K562 (cell line): ENCODE data around the gene RNU6-9. TPM values are rescaled to one million over a fixed set of nuclear protein-coding genes. Genes with fewer than 3 reads are reported as not detected.
A peak's percentile ranks its signal among the peaks of the same experiment; 100 is the strongest.

Experiments used
- CBX8 ChIP-seq: fragments of 200-600 bp; sonication (generic); IDR thresholded peaks from 2 replicates; pipeline ENCODE4 v1.6.1; 2012; ENCODE audit warnings: borderline replicate concordance, mixed run types, low read depth, mild to moderate bottlenecking, moderate library complexity, mixed read lengths, low read length, control low read depth, inconsistent platforms; ENCODE audit not compliant: poor library complexity, severe bottlenecking; ENCODE audit errors: extremely low read depth
- DACH1 ChIP-seq: fragments of 450-650 bp; IDR thresholded peaks from 2 replicates; pipeline ENCODE4 v1.6.1; 2018; ENCODE audit not compliant: partially characterized antibody
- EGR1 ChIP-seq: fragments of 450-650 bp; conservative IDR thresholded peaks from 2 replicates; pipeline ENCODE4 v1.6.1; 2017; ENCODE audit warnings: mild to moderate bottlenecking
- GABPA ChIP-seq: fragments of 200-800 bp; sonication (Bioruptor generic); conservative IDR thresholded peaks from 2 replicates; pipeline ENCODE4 v1.6.1; 2016; ENCODE audit warnings: low read depth, missing genetic modification characterization, missing compliant biosample characterization
- HEY1 ChIP-seq: fragments of 250-450 bp; sonication (Bioruptor Pico); IDR thresholded peaks from 2 replicates; pipeline ENCODE4 v1.5.0; 2020; ENCODE audit warnings: mild to moderate bottlenecking, moderate library complexity, borderline replicate concordance
- MTA3 ChIP-seq: fragments of 450-650 bp; formaldehyde crosslinking; IDR thresholded peaks from 2 replicates; pipeline ENCODE4 v1.6.1; 2017; ENCODE audit warnings: mild to moderate bottlenecking, borderline replicate concordance
- RBM25 ChIP-seq: fragments of 200-400 bp; formaldehyde crosslinking; IDR thresholded peaks from 2 replicates; pipeline ENCODE4 v1.6.1; 2018; ENCODE audit warnings: low read length, low read depth, moderate library complexity; ENCODE audit not compliant: severe bottlenecking
- ZNF143 ChIP-seq: sonication (generic); formaldehyde crosslinking; IDR thresholded peaks from 2 replicates; pipeline ENCODE4 v1.9.0; 2022; ENCODE audit warnings: mild to moderate bottlenecking, missing genetic modification reagents
- polyA plus RNA-seq, 8 experiments: library from polyadenylated mRNA; depleted of rRNA in 4 of 8; stranded (reverse) in 5 of 8; unstranded in 3 of 8; fragments of >200 nt; fragmentation: Nextera tagmentation in 2 of 8; fragmentation: Illumina TruSeq in 1 of 8; extraction: Ambion mirVana in 2 of 8; extraction: Trizol in 1 of 8; gene quantifications; 2 replicates each; pipeline versions ENCODE4 v1.2.1 to v1.2.3, GENCODE V29; 2011 to 2014; ENCODE audit warnings: inconsistent platforms in 1 of 8, missing spikeins in 1 of 8
- total RNA-seq, 7 experiments: library from RNA; depleted of rRNA in 6 of 7; stranded (reverse); fragments of >200 nt in 6 of 7; fragmentation: Illumina TruSeq in 2 of 7; extraction: Trizol in 2 of 7; gene quantifications; 2 replicates each; pipeline versions ENCODE4 v1.2.1 to v1.2.3, GENCODE V29; 2011 to 2021; ENCODE audit warnings: low replicate concordance in 1 of 7
- TF ChIP-seq, protein P1 (sequence below): sonication (generic); formaldehyde crosslinking; IDR thresholded peaks from 2 replicates; pipeline ENCODE4 v1.9.0; 2022; ENCODE audit warnings: mild to moderate bottlenecking, missing genetic modification reagents
- TF ChIP-seq, protein P2 (sequence below): fragments of 150-350 bp; conservative IDR thresholded peaks from 2 replicates; pipeline ENCODE4 v1.6.1; 2014; ENCODE audit warnings: low read length
- TF ChIP-seq, protein P3 (sequence below): fragments of 150-350 bp; IDR thresholded peaks from 2 replicates; pipeline ENCODE4 v1.6.1; 2014; ENCODE audit warnings: low read depth, mild to moderate bottlenecking, low read length, borderline replicate concordance
- TF ChIP-seq, protein P4 (sequence below): fragments of 250-450 bp; sonication (Bioruptor Pico); IDR thresholded peaks from 2 replicates; pipeline ENCODE4 v1.4.0; 2020; ENCODE audit warnings: mild to moderate bottlenecking
- TF ChIP-seq, protein P5 (sequence below): sonication (generic); formaldehyde crosslinking; IDR thresholded peaks from 2 replicates; pipeline ENCODE4 v1.8.0; 2022; ENCODE audit warnings: missing genetic modification reagents, mild to moderate bottlenecking, moderate library complexity, borderline replicate concordance

The RNU6-9 gene
- total and polyA plus RNA-seq, 9 of the 15 experiments (the other 6 are each of a cell fraction or from before 2014, with no cell fraction given), result not detected

DNA sequence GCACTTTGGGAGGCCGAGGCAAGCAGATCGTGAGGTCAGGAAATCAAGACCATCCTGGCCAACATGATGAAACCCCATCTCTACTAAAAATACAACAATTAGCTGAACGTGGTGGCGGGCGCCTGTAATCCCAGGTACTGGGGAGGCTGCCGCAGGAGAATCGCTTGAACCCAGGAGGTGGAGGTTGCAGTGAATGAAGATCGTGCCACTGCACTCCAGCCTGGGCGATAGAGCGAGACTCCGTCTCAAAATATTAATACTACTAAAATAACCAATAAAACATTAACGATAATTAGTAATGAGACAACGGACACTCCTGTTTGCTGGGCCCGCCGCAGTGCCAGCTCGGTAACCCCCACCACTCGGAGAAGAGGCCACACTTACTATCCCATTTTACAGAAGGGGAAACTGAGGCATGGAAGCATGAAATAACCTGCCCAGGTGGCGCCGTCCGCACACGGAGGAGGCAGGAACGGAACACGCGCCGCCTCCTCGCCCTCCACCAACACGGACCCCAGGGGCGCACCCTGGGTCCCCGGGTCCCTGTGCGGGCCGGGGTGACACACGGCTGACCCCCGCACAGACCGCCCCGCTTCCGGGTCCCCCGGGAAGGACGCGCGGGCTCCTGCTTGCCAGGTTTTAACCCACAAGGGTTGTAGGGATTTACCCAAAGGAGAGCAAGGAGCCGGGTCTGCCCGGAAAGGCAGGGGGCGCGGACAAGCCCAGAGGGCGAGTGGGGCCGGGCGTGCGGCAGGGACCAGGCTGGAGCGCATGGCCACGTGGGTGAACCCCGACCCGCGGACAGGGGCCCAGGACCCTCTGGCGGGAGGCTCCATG is 18.1 kb downstream of the RNU6-9 start (continued):
- TF ChIP-seq, protein P1, sequence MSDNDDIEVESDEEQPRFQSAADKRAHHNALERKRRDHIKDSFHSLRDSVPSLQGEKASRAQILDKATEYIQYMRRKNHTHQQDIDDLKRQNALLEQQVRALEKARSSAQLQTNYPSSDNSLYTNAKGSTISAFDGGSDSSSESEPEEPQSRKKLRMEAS (CRISPR knock-in tag), result peak; percentile 78
- no peak for TF ChIP-seq CBX8
- TF ChIP-seq HEY1 (CRISPR knock-in tag), result no peak
- no peak for TF ChIP-seq ZNF143 (CRISPR knock-in tag)
- TF ChIP-seq, protein P2, sequence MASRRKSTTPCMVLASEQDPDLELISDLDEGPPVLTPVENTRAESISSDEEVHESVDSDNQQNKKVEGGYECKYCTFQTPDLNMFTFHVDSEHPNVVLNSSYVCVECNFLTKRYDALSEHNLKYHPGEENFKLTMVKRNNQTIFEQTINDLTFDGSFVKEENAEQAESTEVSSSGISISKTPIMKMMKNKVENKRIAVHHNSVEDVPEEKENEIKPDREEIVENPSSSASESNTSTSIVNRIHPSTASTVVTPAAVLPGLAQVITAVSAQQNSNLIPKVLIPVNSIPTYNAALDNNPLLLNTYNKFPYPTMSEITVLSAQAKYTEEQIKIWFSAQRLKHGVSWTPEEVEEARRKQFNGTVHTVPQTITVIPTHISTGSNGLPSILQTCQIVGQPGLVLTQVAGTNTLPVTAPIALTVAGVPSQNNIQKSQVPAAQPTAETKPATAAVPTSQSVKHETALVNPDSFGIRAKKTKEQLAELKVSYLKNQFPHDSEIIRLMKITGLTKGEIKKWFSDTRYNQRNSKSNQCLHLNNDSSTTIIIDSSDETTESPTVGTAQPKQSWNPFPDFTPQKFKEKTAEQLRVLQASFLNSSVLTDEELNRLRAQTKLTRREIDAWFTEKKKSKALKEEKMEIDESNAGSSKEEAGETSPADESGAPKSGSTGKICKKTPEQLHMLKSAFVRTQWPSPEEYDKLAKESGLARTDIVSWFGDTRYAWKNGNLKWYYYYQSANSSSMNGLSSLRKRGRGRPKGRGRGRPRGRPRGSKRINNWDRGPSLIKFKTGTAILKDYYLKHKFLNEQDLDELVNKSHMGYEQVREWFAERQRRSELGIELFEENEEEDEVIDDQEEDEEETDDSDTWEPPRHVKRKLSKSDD, result no peak
- TF ChIP-seq MTA3, result 0 out of 2 replicates have a peak, but pooled peaks have one; percentile 29
- TF ChIP-seq EGR1, result 0 out of 2 replicates have a peak, but pooled peaks have one; percentile 18
- TF ChIP-seq, protein P3, sequence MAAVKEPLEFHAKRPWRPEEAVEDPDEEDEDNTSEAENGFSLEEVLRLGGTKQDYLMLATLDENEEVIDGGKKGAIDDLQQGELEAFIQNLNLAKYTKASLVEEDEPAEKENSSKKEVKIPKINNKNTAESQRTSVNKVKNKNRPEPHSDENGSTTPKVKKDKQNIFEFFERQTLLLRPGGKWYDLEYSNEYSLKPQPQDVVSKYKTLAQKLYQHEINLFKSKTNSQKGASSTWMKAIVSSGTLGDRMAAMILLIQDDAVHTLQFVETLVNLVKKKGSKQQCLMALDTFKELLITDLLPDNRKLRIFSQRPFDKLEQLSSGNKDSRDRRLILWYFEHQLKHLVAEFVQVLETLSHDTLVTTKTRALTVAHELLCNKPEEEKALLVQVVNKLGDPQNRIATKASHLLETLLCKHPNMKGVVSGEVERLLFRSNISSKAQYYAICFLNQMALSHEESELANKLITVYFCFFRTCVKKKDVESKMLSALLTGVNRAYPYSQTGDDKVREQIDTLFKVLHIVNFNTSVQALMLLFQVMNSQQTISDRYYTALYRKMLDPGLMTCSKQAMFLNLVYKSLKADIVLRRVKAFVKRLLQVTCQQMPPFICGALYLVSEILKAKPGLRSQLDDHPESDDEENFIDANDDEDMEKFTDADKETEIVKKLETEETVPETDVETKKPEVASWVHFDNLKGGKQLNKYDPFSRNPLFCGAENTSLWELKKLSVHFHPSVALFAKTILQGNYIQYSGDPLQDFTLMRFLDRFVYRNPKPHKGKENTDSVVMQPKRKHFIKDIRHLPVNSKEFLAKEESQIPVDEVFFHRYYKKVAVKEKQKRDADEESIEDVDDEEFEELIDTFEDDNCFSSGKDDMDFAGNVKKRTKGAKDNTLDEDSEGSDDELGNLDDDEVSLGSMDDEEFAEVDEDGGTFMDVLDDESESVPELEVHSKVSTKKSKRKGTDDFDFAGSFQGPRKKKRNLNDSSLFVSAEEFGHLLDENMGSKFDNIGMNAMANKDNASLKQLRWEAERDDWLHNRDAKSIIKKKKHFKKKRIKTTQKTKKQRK, result no peak
- TF ChIP-seq, protein P4, sequence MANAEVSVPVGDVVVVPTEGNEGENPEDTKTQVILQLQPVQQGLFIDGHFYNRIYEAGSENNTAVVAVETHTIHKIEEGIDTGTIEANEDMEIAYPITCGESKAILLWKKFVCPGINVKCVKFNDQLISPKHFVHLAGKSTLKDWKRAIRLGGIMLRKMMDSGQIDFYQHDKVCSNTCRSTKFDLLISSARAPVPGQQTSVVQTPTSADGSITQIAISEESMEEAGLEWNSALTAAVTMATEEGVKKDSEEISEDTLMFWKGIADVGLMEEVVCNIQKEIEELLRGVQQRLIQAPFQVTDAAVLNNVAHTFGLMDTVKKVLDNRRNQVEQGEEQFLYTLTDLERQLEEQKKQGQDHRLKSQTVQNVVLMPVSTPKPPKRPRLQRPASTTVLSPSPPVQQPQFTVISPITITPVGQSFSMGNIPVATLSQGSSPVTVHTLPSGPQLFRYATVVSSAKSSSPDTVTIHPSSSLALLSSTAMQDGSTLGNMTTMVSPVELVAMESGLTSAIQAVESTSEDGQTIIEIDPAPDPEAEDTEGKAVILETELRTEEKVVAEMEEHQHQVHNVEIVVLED (CRISPR knock-in tag), result no peak
- TF ChIP-seq RBM25, result peak; percentile 64
- peak; percentile 22 for TF ChIP-seq DACH1
- no peak for TF ChIP-seq GABPA (tag)
- TF ChIP-seq, protein P5, sequence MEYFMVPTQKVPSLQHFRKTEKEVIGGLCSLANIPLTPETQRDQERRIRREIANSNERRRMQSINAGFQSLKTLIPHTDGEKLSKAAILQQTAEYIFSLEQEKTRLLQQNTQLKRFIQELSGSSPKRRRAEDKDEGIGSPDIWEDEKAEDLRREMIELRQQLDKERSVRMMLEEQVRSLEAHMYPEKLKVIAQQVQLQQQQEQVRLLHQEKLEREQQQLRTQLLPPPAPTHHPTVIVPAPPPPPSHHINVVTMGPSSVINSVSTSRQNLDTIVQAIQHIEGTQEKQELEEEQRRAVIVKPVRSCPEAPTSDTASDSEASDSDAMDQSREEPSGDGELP (CRISPR knock-in tag), result peak; percentile 54
